Activated T-helper 1 cell treated with Interleukin-2 at 50 U/mL for 16 hours (primary cell): ENCODE data around the gene CA5A.

ENCODE experiments used
- DNase-seq: peaks from one replicate; pipeline ENCODE4 v3.0.0-alpha.2; 2020; ENCODE audit warnings: low read depth

Gene CA5A

DNA sequence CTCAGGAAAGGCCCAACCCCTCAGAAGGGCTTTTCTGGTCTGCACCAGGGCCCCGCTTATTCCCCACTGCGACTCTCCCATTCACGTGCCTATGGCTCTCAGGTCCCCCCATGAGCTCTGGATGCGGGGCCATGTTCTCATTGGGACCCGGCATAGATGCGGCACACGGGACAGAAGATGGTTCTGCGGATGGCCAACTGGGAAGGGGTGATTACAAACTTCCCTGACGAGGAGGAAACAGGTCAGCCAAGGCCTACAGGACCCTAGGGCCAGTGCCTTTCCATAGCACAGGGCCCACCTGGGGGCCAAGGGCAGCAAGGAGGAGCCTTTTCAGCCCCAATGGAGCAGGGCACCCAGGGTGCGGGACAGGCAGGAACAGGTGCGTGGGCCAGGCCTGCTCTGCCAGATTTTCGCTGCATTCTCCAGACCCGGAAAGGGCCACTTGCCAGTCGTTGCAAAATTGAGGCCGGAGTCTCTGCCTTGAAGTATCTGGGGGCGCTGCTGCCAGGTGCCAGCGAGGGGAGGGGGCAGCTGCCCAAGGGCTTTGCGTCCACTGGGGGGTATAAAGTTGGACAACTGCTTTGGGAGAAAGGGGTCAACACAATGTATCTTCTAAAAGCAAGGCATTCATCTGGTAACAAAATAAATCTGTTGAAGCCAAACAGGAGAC, 87.5 kb downstream of the CA5A start:
- no peak for DNase-seq

DNA sequence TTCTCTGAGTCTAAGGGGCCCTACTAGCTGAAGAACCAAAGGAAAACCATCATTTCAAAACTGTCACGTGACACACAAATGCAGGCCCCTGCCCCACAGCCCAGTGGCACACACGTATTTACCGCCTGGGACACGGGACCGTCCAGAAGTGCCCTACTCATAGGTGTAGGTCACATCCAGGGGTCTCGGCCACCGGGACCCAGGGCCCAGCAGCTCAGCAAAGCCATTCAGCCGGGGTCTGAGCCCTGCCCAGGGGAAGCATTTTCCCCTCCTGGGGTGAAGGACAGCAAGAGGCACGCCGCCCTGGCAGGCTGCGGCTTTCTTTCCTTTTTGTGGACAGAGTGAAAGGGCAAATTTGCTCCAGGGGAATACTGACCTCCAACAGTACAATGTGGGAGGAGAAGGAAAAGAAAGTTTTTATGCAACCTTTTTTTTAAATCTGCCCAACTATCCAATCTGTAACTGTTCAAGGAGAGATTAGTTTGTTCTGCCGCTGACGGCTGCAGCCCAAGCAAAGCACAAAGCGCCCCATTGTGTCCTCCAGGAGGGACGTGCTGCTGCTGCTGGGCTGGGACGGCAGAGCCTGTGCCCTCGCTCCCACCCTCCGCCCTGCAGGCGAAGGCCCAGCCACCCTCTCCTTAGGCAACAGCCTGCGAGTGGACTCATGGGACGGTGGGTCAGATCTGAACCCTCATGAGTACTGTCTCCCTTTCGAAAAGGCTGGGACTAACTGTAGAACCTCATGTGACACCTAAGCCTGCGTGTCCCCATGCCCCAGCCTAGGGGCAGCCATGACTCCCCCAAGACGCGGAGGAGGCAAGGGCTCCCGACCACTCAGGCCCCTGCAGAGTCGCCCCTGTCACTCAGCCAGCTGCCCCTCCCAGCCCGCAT, 88.3 kb downstream of the CA5A start:
- no peak for DNase-seq

GRCh38 chr16:87847467-87847784, 88.9 kb downstream of the CA5A start:
- DNase-seq, result no peak

DNA sequence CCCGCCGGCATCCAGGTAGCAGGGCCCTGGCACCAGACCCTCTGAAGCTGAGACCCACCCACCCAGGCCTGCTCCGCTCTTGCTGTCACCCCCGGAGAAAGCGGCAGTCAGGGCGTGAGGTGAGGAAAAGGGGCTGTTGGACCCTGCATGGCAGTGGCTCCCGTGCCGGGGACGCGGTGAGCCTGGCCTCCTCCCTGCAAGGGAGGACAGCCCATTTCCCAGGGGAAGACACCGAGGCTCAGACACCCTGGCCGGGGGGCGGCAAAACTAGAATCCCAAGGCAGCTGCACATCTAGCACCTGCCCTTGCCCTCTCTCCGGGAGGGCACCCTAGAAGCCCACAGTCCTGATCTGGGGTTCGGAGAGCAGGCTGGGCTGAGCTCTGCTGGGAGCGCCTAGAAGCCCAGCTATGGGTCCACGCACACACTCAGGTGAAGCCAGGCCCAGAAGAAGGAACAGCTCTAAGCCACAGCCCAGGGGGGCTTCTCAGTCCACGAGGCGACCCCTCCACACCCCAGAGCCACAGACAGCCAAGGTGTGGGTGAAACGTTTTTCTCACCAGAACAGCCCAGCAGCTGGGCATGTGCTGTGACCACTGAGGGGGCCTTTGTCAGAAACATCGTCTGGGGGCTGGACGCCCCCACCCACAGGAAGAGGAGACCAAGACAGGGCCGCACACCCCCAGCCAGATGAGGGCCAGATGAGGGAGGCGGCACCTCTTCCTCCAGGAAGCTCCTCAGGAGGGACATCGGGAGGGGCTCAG, 89.4 kb downstream of the CA5A start:
- no peak for DNase-seq

DNA sequence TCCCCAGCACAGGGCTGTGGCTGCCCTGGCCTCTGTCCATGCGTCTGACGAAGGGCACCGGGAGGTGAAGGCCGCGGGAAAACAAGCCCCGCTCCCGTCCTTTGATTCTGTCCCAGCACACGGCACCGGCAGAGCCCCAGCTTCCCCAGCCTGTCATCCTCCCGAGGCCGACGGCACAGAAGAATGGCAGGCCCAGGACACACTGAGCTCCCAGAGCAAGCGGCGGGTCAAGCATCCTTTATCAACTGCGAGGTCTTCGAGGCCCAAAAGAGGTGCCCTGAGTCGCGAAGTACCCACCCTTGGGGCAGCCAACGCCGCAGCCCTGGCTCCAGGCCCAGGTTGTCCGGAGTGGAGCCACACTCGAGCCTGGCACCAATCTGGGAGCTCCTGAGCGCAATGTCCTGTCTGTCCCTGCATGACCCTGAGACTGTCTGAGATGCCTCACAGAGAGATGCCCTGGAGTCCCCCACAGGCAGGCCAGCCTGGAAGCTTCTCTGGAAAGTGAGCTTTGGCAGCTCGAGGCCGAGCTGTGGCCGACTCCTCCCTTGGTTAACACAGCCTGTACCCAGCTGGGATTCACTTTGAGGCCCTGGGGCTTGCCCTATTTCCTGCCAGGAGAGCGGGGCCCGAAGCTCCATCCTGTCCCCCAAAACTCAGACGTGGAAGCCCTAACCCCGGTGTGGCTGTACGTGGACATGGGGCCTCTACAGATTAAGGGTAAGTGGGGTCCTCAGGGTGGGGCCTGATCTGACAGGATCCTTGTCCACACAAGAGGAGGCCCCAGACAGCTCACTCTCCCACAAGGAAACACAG, 90.3 kb downstream of the CA5A start:
- no peak for DNase-seq

GRCh38 chr16:87845213-87845612, 91.1 kb downstream of the CA5A start:
- no peak for DNase-seq

DNA sequence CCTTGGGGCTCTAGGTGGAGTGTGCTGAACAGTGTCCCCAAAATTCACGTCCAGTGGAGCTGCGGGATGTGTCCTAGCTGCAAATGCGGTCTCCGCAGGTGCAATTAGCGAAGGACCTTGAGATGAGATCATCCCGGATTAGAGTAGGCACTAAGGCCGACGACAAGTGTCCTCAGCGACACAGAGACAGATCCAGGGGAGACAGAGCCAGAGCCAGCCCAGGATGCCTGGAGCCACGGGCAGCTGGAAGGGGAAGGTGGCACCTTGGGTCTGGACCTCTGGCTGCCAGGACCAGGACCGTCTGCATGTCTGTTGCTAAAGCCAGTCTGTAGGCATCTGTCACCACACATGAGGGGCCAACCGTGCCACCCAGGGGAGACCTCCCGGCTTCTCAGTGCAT, 91.5 kb downstream of the CA5A start:
- no peak for DNase-seq

DNA sequence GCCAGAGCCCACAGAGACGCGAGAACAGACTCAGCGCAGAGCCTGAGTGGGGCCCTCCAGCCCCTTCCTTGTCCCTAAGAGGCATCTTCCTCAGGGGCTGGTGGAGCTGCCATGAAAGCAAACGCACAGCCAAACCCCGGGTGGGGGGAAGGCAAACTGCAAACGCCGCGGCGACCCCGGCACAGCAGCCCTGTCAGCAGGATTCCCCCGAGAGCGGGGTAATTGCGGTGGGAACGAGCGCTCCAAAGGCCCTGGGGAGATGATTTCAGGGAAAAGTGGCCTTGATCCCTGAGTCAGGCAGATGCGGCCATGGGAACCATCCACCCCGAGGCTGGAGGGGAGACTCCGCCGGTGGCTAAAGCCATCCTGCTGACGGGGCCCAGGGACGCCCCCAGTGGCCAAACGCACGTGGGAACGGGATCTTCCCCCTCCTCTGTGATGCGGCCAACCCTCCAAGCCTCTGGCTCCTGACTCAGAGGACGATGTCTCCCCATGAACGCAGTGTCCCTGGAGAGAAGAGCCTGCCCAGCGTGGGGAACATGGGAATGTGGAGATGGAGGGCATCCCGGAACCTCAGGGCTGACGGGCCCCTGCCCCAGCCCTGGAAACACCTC, 92.1 kb downstream of the CA5A start:
- no peak for DNase-seq

DNA sequence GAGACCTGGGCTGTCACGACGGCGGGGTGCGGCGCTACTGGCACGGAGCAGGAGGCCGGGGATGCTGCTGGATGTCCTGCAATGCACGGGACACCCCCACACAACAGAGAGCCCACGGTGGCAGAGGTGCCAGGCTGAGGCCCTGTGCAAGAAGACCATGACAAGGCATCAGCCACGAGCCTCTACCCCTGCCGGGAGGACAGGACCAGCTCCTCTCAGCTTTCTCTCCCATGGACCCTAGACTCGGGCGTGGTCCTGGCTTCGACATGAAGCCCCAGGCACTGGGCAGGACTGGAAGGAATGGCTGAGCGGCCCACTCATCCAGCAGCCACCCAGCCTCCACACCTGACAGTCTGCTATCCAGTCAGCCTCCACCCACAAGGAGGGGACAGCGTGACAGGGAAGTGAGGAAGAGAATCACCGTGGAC, 92.6 kb downstream of the CA5A start:
- no peak for DNase-seq

GRCh38 chr16:87842209-87842869, 94.0 kb downstream of the CA5A start:
- DNase-seq, result no peak

DNA sequence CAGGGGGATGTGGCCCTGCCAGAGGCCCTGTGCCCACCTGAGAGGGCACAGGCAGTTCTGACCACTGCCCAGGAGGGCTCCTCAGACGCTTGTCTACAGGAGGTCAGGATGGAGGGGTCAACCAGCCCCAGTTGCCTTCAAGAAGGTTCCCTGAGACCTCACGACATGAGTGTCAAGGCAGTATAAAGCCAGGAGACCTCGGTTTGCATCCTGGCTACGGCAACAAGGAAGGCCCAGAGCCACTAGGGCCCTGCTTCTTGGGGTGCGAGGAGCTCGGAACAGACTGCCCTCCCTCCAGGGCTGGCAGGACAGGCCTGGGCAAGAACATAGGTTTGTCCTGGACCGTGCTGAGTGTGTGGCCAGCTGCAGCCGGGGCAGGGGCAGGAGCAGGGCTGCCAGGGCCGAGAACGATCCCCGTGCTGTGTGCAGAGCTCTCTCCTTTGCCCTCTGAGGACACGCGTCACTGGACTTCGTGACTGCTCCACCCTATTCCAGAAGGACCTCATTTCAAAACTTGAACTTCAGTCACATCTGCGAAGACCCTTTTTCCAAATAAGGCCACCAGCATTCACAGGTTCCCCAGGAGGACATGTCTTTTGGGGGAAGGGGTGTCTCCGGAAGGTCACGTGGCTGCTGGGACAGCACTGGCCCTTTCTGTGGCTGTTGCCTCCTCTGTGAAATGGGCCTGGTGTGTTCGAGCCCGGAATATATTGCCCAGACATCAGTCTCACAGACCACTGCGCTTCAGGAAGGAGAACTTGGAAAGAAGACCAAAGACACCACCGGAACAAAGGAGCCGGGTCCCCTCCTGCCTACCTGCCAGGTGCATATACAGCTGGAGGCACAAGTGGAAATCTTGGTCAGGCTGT, 94.8 kb downstream of the CA5A start:
- DNase-seq, result no peak

DNA sequence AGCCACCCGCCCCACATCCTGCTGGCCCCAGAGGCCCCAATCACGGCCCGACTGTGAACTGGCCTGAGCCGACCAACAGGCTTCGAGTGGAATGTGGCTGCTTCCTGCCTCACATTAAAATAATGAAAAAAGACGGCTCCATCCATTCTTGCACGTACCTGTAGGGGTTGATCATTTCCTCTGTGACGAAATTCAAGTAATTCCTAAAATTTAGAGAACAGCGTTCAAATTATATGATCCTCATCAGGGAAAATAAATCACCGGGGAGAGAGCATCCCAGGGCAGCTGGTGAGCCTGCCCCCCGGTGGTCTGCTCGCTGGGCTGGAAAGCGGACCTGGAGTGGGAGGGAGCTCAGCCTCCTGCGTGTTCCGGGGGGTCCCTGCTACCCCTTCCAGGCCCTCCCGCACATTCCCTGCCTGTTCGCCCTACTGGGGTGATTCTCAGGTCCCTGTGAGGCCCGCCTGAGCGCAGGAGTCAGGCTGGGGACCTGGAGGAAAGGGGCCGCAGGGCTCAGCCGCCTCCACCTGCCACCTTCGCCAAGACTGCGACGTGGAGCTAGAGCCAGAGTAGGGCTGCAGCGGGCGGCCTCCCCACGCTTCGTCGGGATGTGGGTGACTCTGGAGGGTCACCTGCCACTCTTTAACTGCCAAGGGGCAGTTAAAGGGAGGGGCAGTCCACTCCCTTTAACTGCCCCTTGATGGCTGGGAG, 95.9 kb downstream of the CA5A start:
- DNase-seq, result no peak

- DNase-seq, result no peak
Measured at GRCh38 chr16:87839542-87840270, 96.6 kb downstream of the CA5A start.

GRCh38 chr16:87838643-87839541, 97.4 kb downstream of the CA5A start:
- DNase-seq, result no peak
